H1 (cell line): ENCODE results near the gene ZNF273. TPM values are rescaled to one million over a fixed set of nuclear protein-coding genes. Genes with fewer than 3 reads are reported as not detected.
A peak's percentile ranks its signal among the peaks of the same experiment; 100 is the strongest.

ENCODE experiments used
- CTCF ChIA-PET: fragments of 300-600 bp; sonication (Branson Sonifier 250); formaldehyde crosslinking; loops from one replicate; lab custom pipeline; 2021; ENCODE audit not compliant: partially characterized antibody; lab: Charles Lee
- POLR2A ChIA-PET: fragments of 300-600 bp; sonication (Branson Sonifier 250); formaldehyde crosslinking; loops from one replicate; lab custom pipeline; 2021; ENCODE audit warnings: inconsistent platforms; ENCODE audit not compliant: partially characterized antibody; lab: Charles Lee
- DNase-seq, 2 experiments: peaks; one replicate each; pipeline versions ENCODE4 v3.0.0 to v3.0.0-alpha.2; 2010 to 2022; ENCODE audit warnings: low spot score in 2 of 2, low read depth in 1 of 2, mixed read lengths in 1 of 2
- FAIRE-seq: peaks from 2 replicates; lab custom pipeline; 2011; peaks lifted over from hg19 to GRCh38; lab: Jason Lieb, UNC
- H2AFZ ChIP-seq: 2 replicates; pipeline ENCODE4 v1.8.1; 2012; ENCODE audit warnings: low read length, inconsistent platforms
- H2AK5ac ChIP-seq: 2 replicates; pipeline ENCODE4 v1.6.1; 2013; ENCODE audit warnings: low read depth, low read length
- H2BK120ac ChIP-seq: replicated peaks from 2 replicates; pipeline ENCODE3; 2013; ENCODE audit warnings: low read depth, low read length, inconsistent platforms
- H2BK12ac ChIP-seq: 2 replicates; pipeline ENCODE4 v1.6.1; 2013; ENCODE audit warnings: low read depth, low read length
- H2BK15ac ChIP-seq: 2 replicates; pipeline ENCODE4 v1.6.1; 2013; ENCODE audit warnings: low read length
- H2BK20ac ChIP-seq: 2 replicates; pipeline ENCODE4 v1.6.1; 2013; ENCODE audit warnings: low read length
- H2BK5ac ChIP-seq: 2 replicates; pipeline ENCODE4 v1.6.1; 2013; ENCODE audit warnings: low read depth, low read length
- H3K14ac ChIP-seq: 2 replicates; pipeline ENCODE4 v1.6.1; 2013; ENCODE audit warnings: inconsistent platforms; ENCODE audit not compliant: insufficient read length
- H3K18ac ChIP-seq: 2 replicates; pipeline ENCODE4 v1.6.1; 2013; ENCODE audit warnings: low read length; ENCODE audit errors: extremely low read depth
- H3K23ac ChIP-seq: 2 replicates; pipeline ENCODE4 v1.6.1; 2013; ENCODE audit warnings: inconsistent platforms; ENCODE audit not compliant: insufficient read length
- H3K23me2 ChIP-seq: 2 replicates; pipeline ENCODE4 v1.6.1; 2013; ENCODE audit warnings: low read depth, low read length
- H3K27ac ChIP-seq: 2 replicates; pipeline ENCODE4 v1.6.1; 2011; ENCODE audit warnings: low read depth, low read length, inconsistent platforms
- H3K27me3 ChIP-seq, 4 experiments: replicated peaks in 1 of 4; 1 replicate in 1 of 4; 2 replicates in 3 of 4; pipeline versions ENCODE4 v1.6.1 to v1.8.1; 2011 to 2013; ENCODE audit warnings: low read length in 3 of 4, mild to moderate bottlenecking in 3 of 4, inconsistent platforms in 2 of 4, mixed read lengths in 2 of 4, moderate library complexity in 1 of 4; ENCODE audit not compliant: control insufficient read depth in 3 of 4, insufficient read depth in 3 of 4; ENCODE audit errors: extremely low read depth in 1 of 4
- H3K36me3 ChIP-seq, 4 experiments: 2 replicates each; pipeline versions ENCODE4 v1.6.1 to v1.8.1; 2011 to 2013; ENCODE audit warnings: mild to moderate bottlenecking in 4 of 4, low read length in 3 of 4, moderate library complexity in 2 of 4, control low read depth in 1 of 4, inconsistent platforms in 1 of 4; ENCODE audit not compliant: insufficient read depth in 4 of 4, control insufficient read depth in 2 of 4
- H3K4ac ChIP-seq: replicated peaks from 2 replicates; pipeline ENCODE3; 2013; ENCODE audit warnings: low read length, low read depth, mixed read lengths, inconsistent platforms; ENCODE audit not compliant: insufficient read length
- H3K4me1 ChIP-seq, 4 experiments: replicated peaks in 1 of 4; 1 replicate in 1 of 4; 2 replicates in 3 of 4; pipeline versions ENCODE4 v1.6.1 to v1.8.1; 2011 to 2013; ENCODE audit warnings: low read length in 3 of 4, inconsistent platforms in 2 of 4, mixed read lengths in 1 of 4; ENCODE audit not compliant: insufficient read depth in 4 of 4, control insufficient read depth in 3 of 4
- H3K4me2 ChIP-seq, 2 experiments: 2 replicates each; pipeline versions ENCODE4 v1.6.1 to v1.8.1; 2011 to 2013; ENCODE audit warnings: low read depth in 2 of 2, low read length in 2 of 2, control low read depth in 1 of 2, inconsistent platforms in 1 of 2, mild to moderate bottlenecking in 1 of 2; ENCODE audit not compliant: insufficient read depth in 1 of 2
- H3K4me3 ChIP-seq, 4 experiments: fragments of 200-600, 300-600 bp in 1 of 4; sonication (generic), shearing (Covaris generic), sonication (Bioruptor Twin) in 1 of 4; 2 replicates each; pipeline versions ENCODE4 v1.5.1 to v1.8.1; 2011 to 2016; ENCODE audit warnings: low read length in 4 of 4, low read depth in 3 of 4, control low read depth in 2 of 4, inconsistent platforms in 2 of 4, mild to moderate bottlenecking in 2 of 4, mixed read lengths in 1 of 4, moderate library complexity in 1 of 4; ENCODE audit not compliant: insufficient read depth in 2 of 4; ENCODE audit errors: extremely low read depth in 1 of 4
- H3K56ac ChIP-seq: replicated peaks from 2 replicates; pipeline ENCODE3; 2013; ENCODE audit warnings: low read depth, mild to moderate bottlenecking, mixed read lengths, low read length, inconsistent platforms; ENCODE audit not compliant: insufficient read length
- H3K79me1 ChIP-seq: 2 replicates; pipeline ENCODE4 v1.6.1; 2013; ENCODE audit warnings: low read depth, low read length, control low read depth
- H3K79me2 ChIP-seq, 2 experiments: 2 replicates each; pipeline versions ENCODE4 v1.6.1 to v1.8.1; 2012 to 2013; ENCODE audit warnings: low read length in 2 of 2, mild to moderate bottlenecking in 2 of 2, inconsistent platforms in 1 of 2; ENCODE audit not compliant: insufficient read depth in 2 of 2, control insufficient read depth in 1 of 2
- H3K9ac ChIP-seq, 4 experiments: replicated peaks in 1 of 4; 1 replicate in 1 of 4; 2 replicates in 3 of 4; pipeline versions ENCODE4 v1.6.1 to v1.8.1; 2011 to 2013; ENCODE audit warnings: low read depth in 3 of 4, low read length in 3 of 4, control low read depth in 2 of 4, mild to moderate bottlenecking in 2 of 4, moderate library complexity in 2 of 4, inconsistent platforms in 1 of 4; ENCODE audit errors: extremely low read depth in 1 of 4
- H3K9me3 ChIP-seq, 2 experiments: 2 replicates each; pipeline versions ENCODE4 v1.6.1 to v1.8.1; 2012 to 2013; ENCODE audit warnings: mild to moderate bottlenecking in 2 of 2, moderate library complexity in 2 of 2, control low read depth in 1 of 2, inconsistent platforms in 1 of 2, low read depth in 1 of 2, low read length in 1 of 2, mixed read lengths in 1 of 2; ENCODE audit not compliant: insufficient read depth in 2 of 2
- H4K20me1 ChIP-seq, 2 experiments: replicated peaks in 1 of 2; 2 replicates each; pipeline versions ENCODE3 to v1.8.1; 2011 to 2013; ENCODE audit warnings: inconsistent platforms in 2 of 2, low read length in 2 of 2, mild to moderate bottlenecking in 1 of 2; ENCODE audit not compliant: insufficient read depth in 2 of 2, control insufficient read depth in 1 of 2
- H4K5ac ChIP-seq: 2 replicates; pipeline ENCODE4 v1.6.1; 2013; ENCODE audit warnings: low read length, low read depth, mixed read lengths, inconsistent platforms; ENCODE audit not compliant: insufficient read length
- H4K8ac ChIP-seq: 2 replicates; pipeline ENCODE4 v1.8.0; 2013; ENCODE audit warnings: mild to moderate bottlenecking, moderate library complexity, low read length, inconsistent platforms; ENCODE audit not compliant: insufficient read depth; ENCODE audit errors: extremely low read depth
- H4K91ac ChIP-seq: replicated peaks from 2 replicates; pipeline ENCODE3; 2013; ENCODE audit warnings: low read length, mixed read lengths, inconsistent platforms; ENCODE audit not compliant: insufficient read length
- CHD2 ChIP-seq: IDR thresholded peaks from 2 replicates; pipeline ENCODE4 v1.6.1; 2012; ENCODE audit warnings: low read length, improper control_type of control experiment
- CREB1 ChIP-seq: IDR thresholded peaks from 2 replicates; pipeline ENCODE4 v1.6.1; 2012; ENCODE audit warnings: inconsistent platforms
- POLR2A ChIP-seq, 2 experiments: IDR thresholded peaks; 1 replicate in 1 of 2; 2 replicates in 1 of 2; pipeline ENCODE4 v1.6.1; 2011; ENCODE audit warnings: low read depth in 2 of 2, low read length in 2 of 2, mild to moderate bottlenecking in 2 of 2; ENCODE audit errors: control extremely low read depth in 1 of 2
- RAD21 ChIP-seq, 2 experiments: IDR thresholded peaks in 1 of 2; conservative IDR thresholded peaks in 1 of 2; 2 replicates each; pipeline ENCODE4 v1.6.1; 2011; ENCODE audit warnings: low read depth in 2 of 2, low read length in 2 of 2, improper control_type of control experiment in 1 of 2, inconsistent platforms in 1 of 2, mild to moderate bottlenecking in 1 of 2, moderate library complexity in 1 of 2
- SP1 ChIP-seq: IDR thresholded peaks from 2 replicates; pipeline ENCODE4 v1.6.1; 2011; ENCODE audit warnings: low read depth, low read length
- SP2 ChIP-seq: IDR thresholded peaks from 2 replicates; pipeline ENCODE4 v1.6.1; 2012; ENCODE audit warnings: mild to moderate bottlenecking, low read length, inconsistent platforms
- TAF1 ChIP-seq: IDR thresholded peaks from 2 replicates; pipeline ENCODE4 v1.6.1; 2011; ENCODE audit warnings: mild to moderate bottlenecking, low read depth, low read length
- WGBS, 2 experiments: shearing (Covaris generic) in 1 of 2; methylation state at CpG; one replicate each; pipeline versions ENCODE4 v1.1.6 to v1.1.7; 2013 to 2015; ENCODE audit warnings: low lambda C conversion rate in 2 of 2, mixed read lengths in 2 of 2, inconsistent platforms in 1 of 2, low coverage in 1 of 2, missing lambda C conversion rate in 1 of 2; ENCODE audit not compliant: insufficient replicate concordance in 2 of 2, insufficient coverage in 1 of 2, insufficient read length in 1 of 2; ENCODE audit errors: extremely low coverage in 1 of 2, missing lambda C conversion rate in 1 of 2; 5-methylcytosine and 5-hydroxymethylcytosine counted together
- polyA plus RNA-seq, 7 experiments: library from polyadenylated mRNA; depleted of rRNA in 3 of 7; stranded (reverse) in 5 of 7; unstranded in 2 of 7; fragments of >200 nt in 5 of 7; fragments of 200-250 nt in 2 of 7; gene quantifications; 1 replicate in 5 of 7; 2 replicates in 1 of 7; 4 replicates in 1 of 7; pipeline versions ENCODE4 v1.2.1 to v1.2.3, GENCODE V29; 2011 to 2013; ENCODE audit warnings: missing spikeins in 2 of 7, mixed read lengths in 2 of 7
- total RNA-seq: library from RNA; stranded (reverse); fragmentation: NEBNext Ultra II Directional; extraction: Animal tissue kit (Norgen Biotek cat#: 25700); gene quantifications from 2 replicates; pipeline ENCODE4 v1.2.1, GENCODE V29; 2021
- TF ChIP-seq, protein P1 (sequence below), 3 experiments: IDR thresholded peaks; 1 replicate in 2 of 3; 2 replicates in 1 of 3; pipeline versions ENCODE4 v1.5.1 to v1.6.1; 2011; ENCODE audit warnings: low read length in 3 of 3, mild to moderate bottlenecking in 3 of 3, inconsistent platforms in 2 of 3, low read depth in 1 of 3, moderate library complexity in 1 of 3; ENCODE audit not compliant: insufficient read depth in 1 of 3; ENCODE audit errors: control extremely low read depth in 1 of 3

The ZNF273 gene
- total and polyA plus RNA-seq, 2 of the 8 experiments (the other 6 are each of a cell fraction or from before 2014, with no cell fraction given), result 6.2 to 23.2 TPM

DNA sequence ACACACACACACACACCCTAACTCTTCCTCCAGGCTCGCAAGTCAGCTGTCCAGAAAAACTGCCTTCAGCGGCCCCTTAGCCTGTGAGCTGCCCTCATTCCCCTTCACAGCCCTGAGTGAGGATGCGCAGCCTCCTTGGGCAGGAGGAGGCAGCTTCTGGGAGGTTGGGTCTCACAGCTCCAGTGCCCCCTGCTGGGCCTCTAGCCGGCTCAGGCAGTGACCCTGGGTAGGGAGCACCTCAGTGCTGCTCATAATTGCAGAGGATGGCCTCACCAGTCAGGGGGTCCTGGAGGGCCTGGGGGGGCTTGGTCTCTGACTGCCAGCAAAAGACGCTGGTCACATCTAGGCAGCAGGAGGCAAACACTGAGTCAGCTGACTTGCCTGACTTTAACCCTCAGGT, 43.7 kb downstream of the ZNF273 start:
- ChIA-PET POLR2A (interaction anchor here (1.1 to 1.2 kb wide), 2 partner anchors 42 to 892 kb away, joined by 3 read pairs; no protein-coding TSS in a partner anchor), CTCF (interaction anchor here (0.7 to 3.4 kb wide), 7 partner anchors 10 to 361 kb away, joined by 3 to 19 read pairs (median 3); no protein-coding TSS in a partner anchor)
- H2AFZ ChIP-seq, result no peak overlapping the region
- no peak overlapping the region for H3K9ac ChIP-seq
- no peak overlapping the region for H2BK20ac ChIP-seq
- DNase-seq, result peak in 1 of 2 experiments; percentile 72
- H3K18ac ChIP-seq, result peak overlapping the region; percentile 60; the same call in 1 of the 2 replicates
- no peaks in the 10 kb centered on the region for H3K79me2 ChIP-seq
- H4K20me1 ChIP-seq, result no peaks in the 10 kb centered on the region
- no peaks in the 10 kb centered on the region for H3K4me1 ChIP-seq
- no peak overlapping the region for H2BK120ac ChIP-seq
- H3K4me2 ChIP-seq, result peak overlapping the region; percentile 57 to 95
- H3K23me2 ChIP-seq, result peaks cover 5% of the 10 kb centered on the region; the same call in 1 of the 2 replicates
- H3K23ac ChIP-seq, result no peak overlapping the region
- 53% methylated on average over 5 of the region's 5 CpGs; no CpG with 5 or more reads in 1 of the 2 experiments for WGBS, 2 experiments
- H4K8ac ChIP-seq, result peak overlapping the region; percentile 71; the same call in 1 of the 2 replicates
- no peak for TF ChIP-seq CHD2
- no peak for TF ChIP-seq POLR2A (IDR thresholded peaks at IDR 0.05; ENCODE audit: control extremely low read depth in 1 of 2, low read depth in 2 of 2, low read length in 2 of 2)
- TF ChIP-seq RAD21 (IDR thresholded peaks at IDR 0.05 in 1 of 2, conservative IDR thresholded peaks at IDR 0.05 in 1 of 2; ENCODE audit: low read depth in 2 of 2, low read length in 2 of 2), result peak; percentile 22 to 37; a peak in 2 of 4 replicates
- no peak for TF ChIP-seq SP1
- no peak for TF ChIP-seq SP2
- TF ChIP-seq CREB1, result no peak
- no peak for TF ChIP-seq TAF1
- TF ChIP-seq, protein P1, sequence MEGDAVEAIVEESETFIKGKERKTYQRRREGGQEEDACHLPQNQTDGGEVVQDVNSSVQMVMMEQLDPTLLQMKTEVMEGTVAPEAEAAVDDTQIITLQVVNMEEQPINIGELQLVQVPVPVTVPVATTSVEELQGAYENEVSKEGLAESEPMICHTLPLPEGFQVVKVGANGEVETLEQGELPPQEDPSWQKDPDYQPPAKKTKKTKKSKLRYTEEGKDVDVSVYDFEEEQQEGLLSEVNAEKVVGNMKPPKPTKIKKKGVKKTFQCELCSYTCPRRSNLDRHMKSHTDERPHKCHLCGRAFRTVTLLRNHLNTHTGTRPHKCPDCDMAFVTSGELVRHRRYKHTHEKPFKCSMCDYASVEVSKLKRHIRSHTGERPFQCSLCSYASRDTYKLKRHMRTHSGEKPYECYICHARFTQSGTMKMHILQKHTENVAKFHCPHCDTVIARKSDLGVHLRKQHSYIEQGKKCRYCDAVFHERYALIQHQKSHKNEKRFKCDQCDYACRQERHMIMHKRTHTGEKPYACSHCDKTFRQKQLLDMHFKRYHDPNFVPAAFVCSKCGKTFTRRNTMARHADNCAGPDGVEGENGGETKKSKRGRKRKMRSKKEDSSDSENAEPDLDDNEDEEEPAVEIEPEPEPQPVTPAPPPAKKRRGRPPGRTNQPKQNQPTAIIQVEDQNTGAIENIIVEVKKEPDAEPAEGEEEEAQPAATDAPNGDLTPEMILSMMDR (IDR thresholded peaks at IDR 0.05; ENCODE audit: control extremely low read depth in 1 of 3, insufficient read depth in 1 of 3, low read depth in 1 of 3, low read length in 3 of 3), result peak; percentile 12 to 39 (median 28); a peak in 2 of 4 replicates
- H2BK5ac ChIP-seq, result no peak overlapping the region
- no peak for FAIRE-seq
- H3K27ac ChIP-seq, result no peak overlapping the region
- no peak overlapping the region for H2BK12ac ChIP-seq
- H3K36me3 ChIP-seq, result no peaks in the 10 kb centered on the region
- no peak overlapping the region for H3K14ac ChIP-seq
- H4K91ac ChIP-seq, result no peak overlapping the region
- peak overlapping the region in 3 of 4 experiments; percentile 56 to 68 (median 67); a peak in 4 of 8 replicates for H3K4me3 ChIP-seq
- peaks cover 2 to 10% (median 6%) of the 10 kb centered on the region in 4 experiments; a peak in 4 of 7 replicates for H3K27me3 ChIP-seq
- H2BK15ac ChIP-seq, result no peak overlapping the region
- no peaks in the 10 kb centered on the region for H3K9me3 ChIP-seq
- no peak overlapping the region for H4K5ac ChIP-seq
- no peak overlapping the region for H3K56ac ChIP-seq
- H3K79me1 ChIP-seq, result no peaks in the 10 kb centered on the region
- no peak overlapping the region for H3K4ac ChIP-seq
- H2AK5ac ChIP-seq, result no peak overlapping the region
